22Rv1 (cell line): Measurements from ENCODE around the gene SEL1L2.

Source experiments
- H3K27ac ChIP-seq: fragments of 450-650 bp; 2 replicates; pipeline ENCODE4 v1.5.1; 2017
- ZFX ChIP-seq: fragments of 450-650 bp; IDR thresholded peaks from 2 replicates; pipeline ENCODE4 v1.6.1; 2017; ENCODE audit warnings: antibody characterized with exemption, borderline replicate concordance
- TF ChIP-seq, protein P1 (sequence below): fragments of 450-650 bp; IDR thresholded peaks from 2 replicates; pipeline ENCODE4 v1.5.1; 2017; ENCODE audit warnings: mild to moderate bottlenecking

Gene SEL1L2

DNA sequence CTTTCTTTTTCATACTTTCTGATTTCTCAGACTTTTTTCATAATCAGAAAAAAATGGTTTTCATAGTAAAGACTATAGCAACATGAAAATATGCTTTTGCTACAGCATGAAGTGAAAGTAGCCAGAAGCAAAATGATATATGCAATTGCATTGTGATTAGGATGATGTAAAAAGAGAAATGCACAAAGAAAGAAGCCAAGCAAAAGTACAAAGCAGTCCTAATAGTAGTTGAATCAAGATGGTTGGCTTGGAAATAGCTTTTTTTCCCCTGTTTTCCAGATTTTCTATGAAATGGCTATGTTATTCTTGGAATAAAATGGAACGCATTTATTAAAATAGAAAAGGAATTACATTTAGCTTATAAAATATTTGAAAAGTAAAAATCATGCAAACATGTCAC is 77.3 kb downstream of the SEL1L2 start:
- H3K27ac ChIP-seq, result no peak overlapping the region
- TF ChIP-seq, protein P1, sequence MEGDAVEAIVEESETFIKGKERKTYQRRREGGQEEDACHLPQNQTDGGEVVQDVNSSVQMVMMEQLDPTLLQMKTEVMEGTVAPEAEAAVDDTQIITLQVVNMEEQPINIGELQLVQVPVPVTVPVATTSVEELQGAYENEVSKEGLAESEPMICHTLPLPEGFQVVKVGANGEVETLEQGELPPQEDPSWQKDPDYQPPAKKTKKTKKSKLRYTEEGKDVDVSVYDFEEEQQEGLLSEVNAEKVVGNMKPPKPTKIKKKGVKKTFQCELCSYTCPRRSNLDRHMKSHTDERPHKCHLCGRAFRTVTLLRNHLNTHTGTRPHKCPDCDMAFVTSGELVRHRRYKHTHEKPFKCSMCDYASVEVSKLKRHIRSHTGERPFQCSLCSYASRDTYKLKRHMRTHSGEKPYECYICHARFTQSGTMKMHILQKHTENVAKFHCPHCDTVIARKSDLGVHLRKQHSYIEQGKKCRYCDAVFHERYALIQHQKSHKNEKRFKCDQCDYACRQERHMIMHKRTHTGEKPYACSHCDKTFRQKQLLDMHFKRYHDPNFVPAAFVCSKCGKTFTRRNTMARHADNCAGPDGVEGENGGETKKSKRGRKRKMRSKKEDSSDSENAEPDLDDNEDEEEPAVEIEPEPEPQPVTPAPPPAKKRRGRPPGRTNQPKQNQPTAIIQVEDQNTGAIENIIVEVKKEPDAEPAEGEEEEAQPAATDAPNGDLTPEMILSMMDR, result no peak
- no peak for TF ChIP-seq ZFX

DNA sequence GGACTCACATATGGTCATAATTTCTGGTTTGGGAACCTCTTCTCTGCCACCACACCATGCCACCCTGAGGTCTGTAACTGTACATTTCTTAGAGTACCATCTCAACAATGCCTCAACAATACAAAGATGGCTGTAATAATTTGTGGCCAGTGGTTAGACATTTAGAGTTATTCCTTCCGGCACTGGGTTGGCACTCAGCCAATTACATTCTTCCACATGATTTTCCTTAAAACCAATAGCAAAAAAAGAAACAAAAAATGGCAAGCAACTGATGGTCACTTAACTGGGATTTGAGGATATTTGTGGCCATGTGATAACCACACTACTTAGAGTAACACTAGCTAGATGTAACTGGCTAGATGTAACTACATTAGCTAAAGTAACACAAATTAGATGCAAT is 79.9 kb downstream of the SEL1L2 start:
- no peak for TF ChIP-seq ZFX
- TF ChIP-seq, protein P1, result no peak
- H3K27ac ChIP-seq, result no peak overlapping the region

DNA sequence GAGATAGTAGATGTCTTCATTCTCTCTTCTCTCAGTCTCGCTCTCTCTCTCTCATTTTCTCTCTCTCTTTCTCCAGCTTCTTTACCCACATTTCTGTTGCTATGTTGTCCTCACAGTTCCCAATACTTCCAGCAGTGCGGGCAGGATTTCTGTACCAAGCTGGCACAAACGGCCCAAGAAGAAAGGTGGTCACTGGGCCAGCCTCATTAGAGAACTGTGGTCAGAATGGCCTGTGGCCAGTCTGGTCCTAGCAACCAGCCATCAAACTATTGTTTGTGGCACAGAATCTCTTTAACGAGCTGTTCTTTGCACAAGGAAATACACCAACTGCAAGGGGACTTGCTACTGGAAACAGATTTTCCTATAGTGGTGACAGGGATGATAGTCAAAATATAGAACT is 81.3 kb downstream of the SEL1L2 start:
- TF ChIP-seq, protein P1, result no peak
- TF ChIP-seq ZFX, result no peak
- no peak overlapping the region for H3K27ac ChIP-seq

DNA sequence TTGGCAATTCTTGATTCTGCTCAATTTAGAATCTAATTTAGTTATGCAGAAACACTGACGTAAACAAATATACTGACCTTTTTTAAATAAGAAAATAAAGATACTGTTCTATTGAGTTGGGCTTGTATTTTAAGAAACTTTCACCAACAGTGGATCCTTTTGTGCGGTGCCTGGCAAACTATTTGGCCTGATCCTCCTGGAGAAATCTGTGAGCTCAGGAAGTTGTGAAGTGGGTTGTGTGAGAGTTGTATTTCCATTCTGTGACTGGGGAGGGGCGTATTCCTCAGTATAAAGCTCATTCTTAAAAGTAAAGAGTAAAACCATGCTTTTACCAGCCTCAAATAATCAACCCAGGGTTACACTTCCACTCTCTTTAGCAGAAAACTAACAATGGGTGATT is 85.6 kb downstream of the SEL1L2 start:
- TF ChIP-seq ZFX, result no peak
- TF ChIP-seq, protein P1, result no peak
- H3K27ac ChIP-seq, result no peak overlapping the region

DNA sequence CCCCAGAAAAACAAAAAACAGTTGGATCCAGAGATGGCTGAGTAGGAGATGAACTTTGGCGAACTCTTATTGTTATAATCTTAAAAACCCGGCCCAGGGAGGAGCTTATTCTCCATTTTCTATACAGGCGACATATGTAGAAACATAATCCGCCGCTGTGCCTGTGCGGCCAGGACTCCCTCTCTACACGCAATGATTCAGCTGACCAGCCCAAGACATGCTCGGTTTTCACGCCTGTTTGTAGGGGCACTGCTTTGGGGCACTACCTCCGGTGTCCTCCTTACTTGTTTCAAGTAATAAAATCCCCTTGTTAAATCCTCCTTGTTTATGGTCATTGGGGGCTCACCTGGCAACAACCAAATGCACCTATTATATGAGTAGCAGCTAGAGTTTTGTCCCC is 89.9 kb downstream of the SEL1L2 start:
- TF ChIP-seq, protein P1, result no peak
- no peak for TF ChIP-seq ZFX

DNA sequence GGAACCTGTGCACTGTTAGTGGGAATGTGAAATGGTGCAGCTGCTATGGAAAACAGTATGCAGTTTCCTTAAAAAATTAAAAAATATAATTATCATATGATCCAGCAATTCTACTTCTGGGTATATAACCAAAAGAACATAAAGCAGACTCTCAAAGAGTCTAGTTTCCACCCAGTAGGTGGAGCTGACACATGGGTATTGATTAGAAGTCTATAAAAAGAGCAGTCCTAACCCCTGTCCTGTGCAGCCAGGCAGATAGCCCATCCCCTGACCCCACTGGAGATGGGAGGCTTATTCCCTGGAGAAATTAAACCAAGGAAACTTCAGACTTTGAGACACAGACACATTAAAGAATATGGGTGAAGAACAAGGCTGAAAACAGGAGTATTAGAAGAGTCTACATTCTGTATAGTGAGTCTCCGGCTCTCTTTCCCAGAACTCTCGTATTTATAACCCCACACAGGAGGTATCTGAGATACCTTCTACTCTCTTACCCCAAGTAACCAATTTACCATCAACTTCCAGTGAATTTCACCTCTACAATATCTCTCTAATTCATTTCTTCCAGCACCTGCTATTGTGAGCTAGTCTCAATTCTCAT is 92.3 kb downstream of the SEL1L2 start:
- no peak overlapping the region for H3K27ac ChIP-seq
- TF ChIP-seq, protein P1, result peak; percentile 30
- no peak for TF ChIP-seq ZFX

More for the DNA sequence above, 89.9 kb downstream of the SEL1L2 start:
- H3K27ac ChIP-seq, result no peak overlapping the region

DNA sequence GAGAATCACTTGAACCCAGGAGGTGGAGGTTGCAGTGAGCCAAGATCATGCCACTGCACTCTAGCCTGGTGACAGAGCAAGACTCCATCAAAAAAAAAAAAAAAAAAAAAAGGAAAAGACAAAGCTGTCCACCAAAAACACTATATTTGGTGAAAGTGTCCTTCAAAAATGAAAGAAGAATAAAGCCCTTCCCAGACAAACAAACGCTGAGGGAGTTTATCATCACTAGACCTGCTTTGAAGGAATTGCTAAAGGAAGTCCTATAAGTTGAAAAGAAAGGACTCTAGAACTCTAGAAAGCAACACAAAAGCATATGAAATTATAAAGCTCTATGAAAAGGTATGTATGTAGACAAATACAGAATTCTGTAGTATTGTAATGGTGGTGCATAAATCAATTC is 98.8 kb downstream of the SEL1L2 start:
- no peak overlapping the region for H3K27ac ChIP-seq
- no peak for TF ChIP-seq ZFX
- TF ChIP-seq, protein P1, result no peak
